NCI-H1436 (cell line): ENCODE data around the gene MB.
"Not testable (repeated sequence)": the region's sequence is repeated elsewhere in the genome, so short reads cannot be mapped to it uniquely, and the experiment has no call there.

Experiments
- DNase-seq: peaks from one replicate; lab custom pipeline; 2025; lab: John Stamatoyannopoulos, UW

Gene MB

DNA sequence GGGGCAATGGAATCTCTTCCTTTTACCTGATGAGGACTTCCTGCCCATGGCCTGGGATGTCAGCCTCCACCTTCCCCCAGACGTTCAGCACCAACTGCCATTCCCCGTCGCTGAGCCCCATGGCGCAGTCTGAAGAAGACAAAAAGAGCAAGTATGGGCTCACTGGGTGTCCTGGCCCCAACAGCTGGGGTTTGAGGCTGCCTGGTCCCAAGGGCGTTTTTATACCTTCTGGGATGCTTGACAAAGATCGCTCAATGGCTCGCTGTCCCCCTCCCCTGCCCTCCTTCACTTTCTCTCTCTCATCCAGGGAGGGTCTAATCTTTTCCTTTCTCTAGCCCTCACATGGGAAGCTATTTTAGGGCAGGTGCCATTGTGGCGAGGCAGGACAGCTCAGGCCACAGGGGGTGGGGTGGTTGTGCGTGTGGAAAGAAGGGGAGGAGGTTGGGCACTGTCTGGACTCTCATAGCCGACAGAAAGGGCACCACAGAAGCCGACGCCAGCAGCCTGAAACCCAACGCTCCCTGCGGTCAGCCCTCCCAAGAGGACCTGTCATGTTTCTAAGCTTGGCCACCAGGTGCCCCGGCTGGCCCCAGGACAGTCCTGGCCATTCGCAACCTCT, at the start of gene MB:
MB (minus strand) TSS at position 193 of the 619 bp plus-strand sequence; CDS start at position 121, 72 bp downstream.
- DNase-seq: no peak

DNA sequence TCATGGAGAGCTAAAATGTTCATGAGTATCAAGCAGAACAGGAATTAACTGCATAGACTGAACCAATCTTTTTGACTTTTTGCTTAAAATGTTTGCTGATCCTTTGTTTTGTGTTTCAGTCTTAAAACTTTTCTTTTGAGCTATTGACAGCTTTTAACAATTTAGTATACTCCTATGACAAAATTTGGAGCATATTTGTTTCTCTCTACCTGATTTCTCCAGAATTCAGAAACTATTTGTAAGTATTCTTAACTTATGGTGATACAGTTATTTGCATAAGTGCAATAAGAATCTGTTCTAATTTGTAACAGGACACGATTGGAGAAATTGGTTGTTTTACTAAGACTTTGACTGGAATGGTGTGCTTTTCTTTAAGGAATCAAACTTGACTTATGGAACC, 49.6 kb upstream of the MB start:
- not testable (repeated sequence) for DNase-seq

DNA sequence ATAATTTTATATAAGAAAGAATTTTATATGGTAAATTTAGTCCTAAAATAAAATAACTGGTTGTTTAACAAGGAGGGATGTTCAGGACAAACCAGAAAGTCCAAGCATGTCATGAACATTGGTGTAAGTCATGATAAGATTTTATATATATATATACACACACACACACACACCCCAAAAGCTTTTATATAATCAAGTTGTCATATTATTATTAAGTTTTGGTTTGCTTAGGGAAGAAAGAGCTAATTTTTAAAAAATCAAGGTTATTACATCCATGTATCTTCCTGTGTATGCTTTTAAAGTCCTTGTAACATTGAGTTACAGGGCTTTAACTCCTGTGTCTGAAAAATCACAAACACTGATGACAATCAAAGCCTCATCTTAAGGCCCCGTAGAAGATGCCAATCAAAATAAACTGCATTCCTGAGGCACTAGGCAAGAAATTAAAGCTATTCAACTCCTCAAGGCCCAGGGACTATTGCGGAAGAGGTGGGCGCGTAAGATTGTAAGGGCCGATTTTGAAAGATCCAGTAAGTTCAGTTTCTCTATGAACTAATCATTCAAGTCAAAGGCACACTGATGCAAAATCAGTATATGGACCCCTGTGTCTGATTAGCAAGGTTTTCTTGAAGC, 47.9 kb upstream of the MB start:
- no peak for DNase-seq

DNA sequence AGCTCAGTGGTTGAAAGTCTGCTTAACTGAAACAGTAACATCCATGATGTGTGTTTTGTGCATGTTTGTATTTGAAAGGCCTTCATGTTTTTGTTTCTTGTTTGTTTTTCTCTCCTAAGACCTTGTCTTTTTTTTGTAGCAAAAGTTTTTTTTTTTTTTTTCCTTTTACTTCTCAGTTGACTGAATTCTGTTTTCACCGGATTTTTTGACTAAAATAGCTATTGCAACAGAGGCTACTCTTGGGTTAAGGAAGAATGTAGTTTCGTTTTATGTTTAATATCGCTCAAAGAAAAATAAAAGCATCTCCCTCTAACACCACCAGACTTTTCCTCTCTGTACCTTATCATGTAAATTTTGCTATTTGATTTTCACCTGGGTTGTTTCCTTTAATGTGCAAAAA, 46.2 kb upstream of the MB start:
- DNase-seq: no peak

DNA sequence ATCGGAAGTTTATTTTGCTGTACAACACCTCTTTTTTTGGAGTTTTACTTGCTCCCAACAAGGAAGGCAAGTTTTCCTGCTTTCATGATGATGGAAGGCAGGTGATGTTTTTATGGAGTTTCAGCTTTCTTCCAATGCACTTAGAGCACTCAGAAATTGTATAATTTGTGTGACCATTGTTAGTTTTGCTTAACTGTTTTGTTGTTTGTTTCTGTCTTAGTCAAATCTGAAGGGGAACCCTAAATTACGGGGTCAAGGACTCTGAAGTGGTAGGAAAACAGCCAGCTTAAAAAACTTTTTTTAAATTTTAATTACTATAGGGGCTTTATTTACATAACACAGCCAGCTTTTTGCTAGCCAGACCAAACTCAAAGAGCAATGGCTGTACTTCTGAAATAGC, 45.8 kb upstream of the MB start:
- no peak for DNase-seq

DNA sequence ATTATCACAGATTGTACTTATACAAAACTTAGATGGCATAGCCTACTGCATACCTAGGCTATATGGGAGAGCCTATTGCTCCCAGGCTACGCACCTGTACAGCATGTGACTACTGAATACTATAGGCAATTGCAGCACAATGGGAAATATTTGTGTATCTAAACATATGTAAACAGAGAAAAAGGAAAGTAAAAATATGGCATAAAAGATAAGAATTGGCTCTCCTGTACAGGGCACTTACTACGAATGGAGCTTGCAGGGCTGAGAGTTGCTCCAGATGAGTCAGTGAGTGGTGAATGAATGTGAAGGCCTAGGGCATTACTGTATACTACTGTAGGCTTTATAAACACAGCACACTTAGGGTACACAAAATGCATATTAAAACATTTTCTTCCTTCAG, 44.3 kb upstream of the MB start:
- DNase-seq: no peak

DNA sequence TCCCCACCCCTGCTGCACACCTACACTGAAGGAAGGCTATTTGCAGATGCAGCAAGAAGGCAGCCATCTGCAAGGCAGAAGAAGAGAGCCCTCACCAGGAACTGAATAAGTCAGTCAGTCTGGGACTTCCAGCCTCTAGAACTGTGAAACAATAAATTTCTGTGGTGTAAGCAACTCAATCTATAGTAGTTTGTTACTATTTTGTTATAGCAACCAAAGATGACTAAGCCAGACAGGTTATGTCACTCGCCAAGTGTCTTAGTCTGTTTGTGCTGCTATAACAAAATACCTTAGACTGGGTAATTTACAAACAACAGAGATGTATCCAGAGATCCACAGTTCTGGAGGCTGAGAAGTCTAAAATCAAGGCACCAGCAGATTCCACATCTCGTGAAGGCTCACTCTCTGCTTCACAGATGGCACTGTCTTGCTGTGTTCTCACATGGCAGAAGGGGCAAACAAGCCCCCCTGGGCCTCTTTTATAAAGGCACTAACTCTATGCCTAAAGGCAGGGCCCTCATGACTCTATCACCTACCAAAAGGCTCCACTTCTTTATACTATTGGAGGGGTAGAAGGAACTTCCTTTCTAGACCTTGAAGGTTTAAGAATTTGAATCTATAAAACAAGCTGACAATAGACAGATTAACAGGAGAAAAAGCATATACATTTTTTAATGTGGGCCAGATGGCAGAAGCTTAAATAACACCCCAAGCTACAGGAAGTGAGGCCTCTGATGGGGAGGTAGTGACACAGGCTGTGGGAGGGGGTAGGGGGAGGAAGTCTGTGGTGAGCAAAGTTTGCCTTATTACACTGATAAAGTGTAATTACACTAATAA, 43.4 kb upstream of the MB start:
- DNase-seq: no peak

DNA sequence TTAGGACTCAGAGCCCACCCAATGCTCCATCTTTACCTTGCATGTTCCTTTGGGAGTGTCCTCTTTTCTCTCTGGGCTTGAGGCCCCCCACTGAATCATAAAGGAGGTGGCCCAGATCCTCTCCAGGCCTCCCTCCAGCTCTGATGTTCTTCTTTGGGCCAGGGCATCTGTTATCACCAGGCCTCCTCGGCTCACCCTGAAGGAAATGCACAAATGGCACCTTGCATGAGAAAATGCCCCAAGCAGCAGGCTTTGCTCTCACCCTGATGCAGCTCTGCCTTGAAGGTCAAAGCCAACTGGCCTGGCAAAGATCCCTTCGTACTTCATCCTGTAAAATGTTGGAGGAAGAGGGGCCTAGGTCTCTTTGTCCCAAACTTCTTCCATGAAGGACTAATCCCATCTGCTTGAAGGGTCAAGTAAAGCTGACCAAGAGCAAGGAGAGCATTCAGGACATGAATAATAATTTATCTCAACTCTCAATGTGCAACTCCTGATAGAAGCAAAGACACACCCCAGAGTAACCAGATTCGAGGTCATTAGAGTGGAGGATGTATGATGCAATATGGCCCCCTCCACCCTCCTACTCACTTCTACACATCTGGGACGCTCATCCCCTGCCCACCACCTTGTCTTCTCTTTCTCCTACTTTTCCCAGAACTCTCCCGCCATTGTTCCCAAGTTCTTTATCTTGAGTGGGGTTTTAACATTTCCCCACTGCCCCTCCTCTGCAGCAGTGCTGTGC, 40.6 kb upstream of the MB start:
- DNase-seq: no peak

DNA sequence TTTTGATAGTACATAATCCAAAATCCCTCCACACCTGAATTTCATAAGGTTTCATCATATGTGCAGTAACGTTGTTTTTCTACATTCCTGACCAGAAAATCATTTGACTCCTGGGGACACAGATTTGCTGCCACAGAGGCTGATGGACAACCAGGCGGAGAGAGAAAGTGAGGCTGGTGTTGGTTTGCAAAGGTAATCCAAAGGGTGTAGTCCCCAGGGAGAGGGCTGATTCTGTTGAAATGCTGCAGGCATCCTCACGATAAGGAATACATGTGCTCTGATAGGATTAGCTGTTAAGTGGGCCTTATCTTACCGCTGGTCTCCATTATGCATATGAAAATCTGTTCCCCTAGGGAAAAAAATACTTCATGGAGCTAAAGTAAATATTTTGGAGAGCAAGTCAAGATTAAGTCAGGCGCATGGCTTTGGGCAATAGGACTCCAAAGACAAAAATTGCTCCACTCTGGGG, 39.2 kb upstream of the MB start:
- peak; percentile 10 for DNase-seq

DNA sequence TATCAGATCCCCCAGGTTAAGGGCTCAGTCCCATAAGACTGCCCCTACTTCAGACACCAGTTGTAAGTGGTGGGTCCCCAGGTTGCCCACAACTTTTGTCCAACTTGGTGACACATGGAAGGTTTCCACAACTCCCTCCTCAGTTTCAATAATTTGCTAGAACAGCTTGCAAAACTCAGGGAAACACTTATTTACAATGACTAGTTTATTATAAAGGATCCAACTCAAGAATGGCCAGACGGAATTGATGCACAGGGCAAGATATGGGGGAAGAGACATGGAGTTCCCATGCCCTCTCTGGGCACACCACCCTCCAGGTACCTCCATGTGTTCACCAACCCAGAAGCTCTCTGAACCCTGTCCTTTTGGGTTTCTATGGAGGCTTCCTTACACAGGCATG, 36.7 kb upstream of the MB start:
- no peak for DNase-seq

DNA sequence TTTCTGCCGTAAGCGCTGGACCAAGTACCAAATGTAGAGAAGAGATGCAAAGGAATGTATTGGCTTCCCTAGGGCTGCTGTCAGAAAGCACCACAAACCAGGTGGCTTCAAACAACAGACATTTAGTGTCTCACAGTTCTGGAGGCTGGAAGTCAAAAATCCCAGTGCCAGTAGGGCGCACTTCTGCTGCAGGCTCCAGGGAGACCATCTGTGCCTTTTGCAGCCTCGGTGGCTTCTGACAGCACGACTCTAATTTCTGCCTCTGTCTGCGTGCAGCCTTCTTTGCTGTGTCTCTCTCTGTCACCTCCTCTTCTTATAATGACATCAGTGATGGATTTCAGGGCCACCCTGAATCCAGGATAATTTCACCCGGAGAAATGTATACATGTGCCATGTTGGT, 34.0 kb upstream of the MB start:
- DNase-seq: no peak

DNA sequence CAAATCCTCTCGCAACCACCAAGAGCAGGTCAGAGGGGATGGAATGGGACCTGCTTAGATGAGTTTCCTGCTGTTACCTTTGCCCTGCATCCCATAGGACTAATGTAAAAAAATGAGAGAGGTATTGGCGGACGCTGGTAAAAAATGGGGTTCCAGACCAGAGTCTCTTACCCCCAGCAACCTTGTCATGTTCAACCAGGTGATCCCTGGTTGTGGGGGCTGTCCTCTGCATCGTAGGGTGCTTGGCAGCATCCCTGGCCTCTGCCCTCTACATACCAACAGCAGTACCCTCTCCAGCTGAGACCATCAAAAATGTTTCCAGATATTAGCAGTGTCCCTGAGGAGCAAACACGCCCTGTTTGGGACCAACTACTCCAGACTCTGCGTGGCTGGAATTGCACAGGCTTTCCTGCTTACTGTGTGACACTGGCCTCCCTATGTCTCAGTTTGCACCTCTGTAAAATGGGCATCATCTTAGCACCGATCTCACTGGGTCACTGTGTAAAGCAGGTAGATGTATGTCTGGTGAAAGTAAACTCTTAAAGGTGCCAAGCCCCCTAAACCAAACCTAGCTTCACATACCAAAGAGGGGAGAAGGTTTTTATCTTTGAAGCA, 32.6 kb upstream of the MB start:
- no peak for DNase-seq

DNA sequence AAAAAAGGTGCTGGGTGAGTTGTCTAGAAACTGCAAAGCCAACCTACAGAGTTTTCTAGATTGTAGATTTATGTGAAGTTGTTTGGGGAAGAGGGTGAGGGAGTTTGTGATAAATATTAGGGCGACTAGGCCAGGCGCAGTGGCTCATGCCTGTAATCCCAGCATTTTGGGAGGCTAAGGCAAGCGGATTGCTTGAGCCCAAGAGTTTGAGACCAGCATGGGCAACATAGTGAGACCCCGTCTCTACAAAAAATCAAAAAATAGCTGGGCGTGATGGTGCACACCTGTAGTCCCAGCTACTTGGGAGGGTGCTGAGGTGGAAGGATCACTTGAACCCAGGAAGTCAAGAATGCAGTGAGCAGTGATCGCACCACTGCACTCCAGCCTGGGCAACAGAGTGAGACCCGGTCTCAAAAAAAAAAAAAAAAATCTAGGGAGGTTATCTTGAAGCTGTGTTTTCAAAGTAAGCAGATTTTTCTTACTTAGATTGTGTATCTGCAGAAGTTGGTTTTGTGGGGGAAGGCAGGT, 32.0 kb upstream of the MB start:
- no peak for DNase-seq

DNA sequence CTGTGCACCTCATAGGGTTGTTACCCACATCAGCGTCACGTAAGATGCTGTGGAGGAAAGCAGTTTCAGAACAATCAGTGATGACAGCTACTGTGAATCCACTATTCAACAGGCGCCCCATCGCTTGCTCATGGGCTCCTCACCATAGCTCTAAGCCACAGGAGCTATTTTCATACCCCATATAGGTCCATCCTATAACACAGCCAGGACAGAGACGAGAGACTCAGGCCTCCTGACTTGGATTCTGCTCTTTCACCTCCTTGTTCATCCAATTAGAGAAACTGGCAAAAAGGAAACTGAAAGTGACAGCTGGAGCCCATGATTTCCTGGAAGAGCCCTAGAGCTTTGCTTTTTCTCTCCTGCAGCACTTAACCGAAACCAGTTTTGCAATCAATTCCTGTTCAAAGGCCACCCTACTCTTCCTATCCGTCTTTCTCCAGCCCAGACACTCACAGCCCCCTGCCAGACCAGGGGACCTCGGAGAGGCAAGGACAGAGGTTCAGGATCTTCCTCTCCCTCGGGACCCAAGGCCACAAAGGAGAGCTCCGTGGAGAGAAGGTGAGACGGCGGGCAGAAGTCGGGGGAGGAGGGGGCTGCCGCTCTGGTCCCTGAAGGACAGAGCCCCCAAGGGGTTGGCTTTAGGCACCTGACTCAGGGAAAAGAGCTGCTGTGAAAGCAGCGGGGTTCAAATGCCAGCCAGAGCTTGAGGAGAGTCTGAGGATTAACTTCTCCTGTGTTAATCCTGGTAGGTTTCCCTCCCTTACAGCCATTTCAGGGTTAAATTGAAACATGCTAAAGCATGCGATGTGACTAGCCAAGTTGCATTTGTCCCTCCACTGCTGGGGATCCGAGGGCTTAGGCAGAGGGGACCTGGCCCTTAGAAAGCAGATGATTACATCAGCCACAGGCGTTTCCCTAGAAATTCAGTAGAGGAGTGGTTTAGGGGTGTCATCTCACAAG, 31.2 kb upstream of the MB start, which contains the start of gene APOL6:
APOL6 (plus strand) TSS at position 381 of the 960 bp plus-strand sequence. CDS start 7,980 bp downstream, outside the sequence.
- DNase-seq: no peak

DNA sequence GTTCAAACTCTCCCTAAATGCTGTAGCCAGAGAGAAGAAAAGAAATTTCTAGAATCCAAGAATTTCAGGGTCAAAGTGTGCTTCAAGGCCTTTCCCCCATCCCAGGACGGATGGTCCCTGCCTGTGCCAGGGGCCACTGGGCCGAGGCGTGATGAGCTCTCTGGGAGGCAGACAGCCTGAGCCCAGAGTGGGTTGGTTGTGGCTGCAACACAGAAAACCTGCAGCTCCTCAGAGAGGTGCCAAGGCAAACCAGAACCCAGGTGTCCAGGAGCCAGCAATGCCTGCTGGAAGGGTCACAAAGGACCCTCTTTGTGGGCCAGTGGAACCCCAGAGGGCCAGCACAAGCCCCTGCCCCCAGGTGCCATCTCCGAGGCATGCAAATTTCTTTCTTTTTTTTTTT, 28.5 kb upstream of the MB start:
- DNase-seq: no peak

DNA sequence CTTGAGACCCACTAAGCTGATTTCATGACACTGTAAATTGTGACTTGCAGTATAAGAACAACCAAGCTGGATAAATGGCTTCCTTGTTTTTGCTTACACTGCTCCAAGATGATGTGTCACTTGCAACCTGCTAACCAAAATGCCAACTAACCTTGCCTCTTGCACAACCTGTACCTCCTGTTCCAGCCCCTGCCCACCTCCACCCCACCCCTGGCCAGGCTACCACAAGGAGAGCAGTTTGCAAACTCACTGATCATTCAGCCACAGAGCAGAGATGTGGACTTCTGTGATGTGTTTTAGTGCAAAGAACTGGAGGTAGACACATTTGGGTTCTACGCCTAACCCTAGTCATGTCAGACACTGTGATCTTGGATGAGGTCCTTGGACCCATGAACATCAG, 26.9 kb upstream of the MB start:
- DNase-seq: no peak

DNA sequence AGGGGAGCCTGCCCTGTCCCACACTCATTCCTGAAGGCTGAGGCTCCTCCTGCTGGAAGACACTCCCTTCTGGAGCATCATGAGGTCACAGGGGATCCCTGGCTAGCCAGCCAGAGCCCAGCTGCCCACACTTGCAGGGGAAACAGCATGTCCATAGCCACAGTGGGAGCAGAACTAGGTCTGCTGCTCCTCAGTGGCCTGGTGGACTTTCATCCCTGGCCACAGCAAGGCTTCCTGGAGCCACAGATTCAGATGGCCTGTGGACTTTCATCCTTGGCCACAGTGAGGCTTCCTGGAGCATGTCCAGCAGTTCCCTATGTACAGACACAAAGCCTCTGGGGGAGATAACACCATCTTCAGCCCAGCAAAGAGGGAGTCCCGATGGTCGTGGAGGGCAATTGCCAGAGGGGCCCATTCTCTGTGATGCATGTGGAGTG, 25.2 kb upstream of the MB start:
- no peak for DNase-seq

DNA sequence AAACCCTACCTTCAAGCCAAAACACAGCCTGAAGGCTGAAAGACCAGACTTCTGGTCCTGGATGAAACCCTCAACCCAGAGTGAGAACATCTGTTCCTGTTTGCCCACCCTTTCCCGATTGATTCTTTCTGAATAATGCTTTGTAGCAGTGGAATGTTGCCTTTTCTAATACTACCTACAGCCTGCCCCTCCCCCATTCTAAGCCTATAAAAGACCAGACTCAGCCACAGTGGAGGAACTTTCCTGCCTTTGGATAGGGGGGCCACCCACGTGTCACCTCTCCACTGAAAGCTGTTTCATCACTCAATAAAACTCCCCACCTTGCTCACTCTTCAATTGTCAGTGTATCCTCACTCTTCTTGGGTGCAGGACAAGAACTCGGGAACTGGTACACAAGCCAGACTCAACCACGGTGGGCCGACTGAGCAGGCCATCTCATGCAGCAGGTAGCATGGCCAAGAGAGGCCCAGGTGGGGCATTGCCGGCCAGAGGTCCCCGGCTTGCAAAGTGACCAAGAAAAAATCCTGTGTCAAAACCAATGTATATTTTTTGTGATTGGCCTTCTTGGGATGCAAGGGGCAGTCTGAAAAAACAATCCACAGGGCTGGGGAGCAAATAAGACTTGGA, 24.5 kb upstream of the MB start:
- DNase-seq: no peak

DNA sequence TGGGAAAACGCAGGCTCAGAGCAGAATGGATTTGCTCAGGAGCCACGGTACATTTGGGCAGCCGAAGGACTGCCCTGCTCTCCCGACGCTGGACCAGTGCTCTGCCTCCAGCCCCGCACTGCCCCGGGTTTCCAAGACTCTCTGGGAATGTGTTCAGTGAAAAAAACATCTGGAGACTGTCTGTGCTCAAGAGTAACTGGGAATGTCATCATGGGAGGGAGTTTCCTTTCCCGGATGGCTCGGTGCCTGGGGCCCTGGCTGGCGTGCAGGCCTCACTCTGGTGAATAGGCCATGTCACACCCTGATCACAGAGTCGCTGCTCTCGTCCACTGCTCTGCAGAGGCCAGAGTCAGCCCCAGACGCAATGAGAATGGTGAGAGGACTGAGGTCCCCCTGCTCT, 21.3 kb upstream of the MB start:
- no peak for DNase-seq

DNA sequence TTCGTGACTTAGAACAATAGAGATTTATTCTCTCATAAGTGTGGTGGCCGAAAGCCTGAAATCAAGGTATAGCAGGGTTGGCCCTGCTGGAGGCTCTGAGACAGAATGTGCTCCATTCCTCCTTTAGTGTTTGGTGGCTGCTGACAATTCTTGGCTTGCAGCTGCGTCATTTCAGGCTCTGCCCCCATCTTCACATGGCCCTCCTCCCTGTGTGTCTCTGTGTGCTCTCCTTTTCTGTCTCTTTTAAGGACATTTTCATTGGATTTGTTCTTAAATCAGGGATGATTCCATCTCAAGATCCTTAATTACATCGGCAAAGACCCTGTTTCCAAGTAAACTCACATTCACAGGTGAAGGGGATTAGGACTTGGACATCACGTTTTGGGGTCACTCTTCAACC, 20.9 kb upstream of the MB start:
- no peak for DNase-seq
